ENCODE data around the gene ERP44.

DNA sequence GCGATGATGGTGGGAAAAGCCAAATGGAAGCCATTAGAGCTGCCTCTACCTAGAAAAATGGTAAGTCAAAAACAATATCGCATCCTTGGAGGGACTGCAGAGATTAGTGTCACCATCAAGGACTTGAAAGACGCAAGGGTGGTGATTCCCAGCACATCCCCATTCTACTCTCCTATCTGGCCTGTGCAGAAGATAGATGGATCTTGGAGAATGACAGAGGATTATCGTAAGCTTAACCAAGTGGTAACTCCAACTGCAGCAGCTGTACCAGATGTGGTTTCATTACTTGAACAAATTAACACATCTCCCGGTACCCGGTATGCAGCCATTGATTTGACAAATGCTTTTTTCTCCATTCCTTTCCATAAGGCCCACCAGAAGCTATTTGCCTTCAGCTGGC, 23.8 kb downstream of the ERP44 start:
- TF ChIP-seq, protein P1, sequence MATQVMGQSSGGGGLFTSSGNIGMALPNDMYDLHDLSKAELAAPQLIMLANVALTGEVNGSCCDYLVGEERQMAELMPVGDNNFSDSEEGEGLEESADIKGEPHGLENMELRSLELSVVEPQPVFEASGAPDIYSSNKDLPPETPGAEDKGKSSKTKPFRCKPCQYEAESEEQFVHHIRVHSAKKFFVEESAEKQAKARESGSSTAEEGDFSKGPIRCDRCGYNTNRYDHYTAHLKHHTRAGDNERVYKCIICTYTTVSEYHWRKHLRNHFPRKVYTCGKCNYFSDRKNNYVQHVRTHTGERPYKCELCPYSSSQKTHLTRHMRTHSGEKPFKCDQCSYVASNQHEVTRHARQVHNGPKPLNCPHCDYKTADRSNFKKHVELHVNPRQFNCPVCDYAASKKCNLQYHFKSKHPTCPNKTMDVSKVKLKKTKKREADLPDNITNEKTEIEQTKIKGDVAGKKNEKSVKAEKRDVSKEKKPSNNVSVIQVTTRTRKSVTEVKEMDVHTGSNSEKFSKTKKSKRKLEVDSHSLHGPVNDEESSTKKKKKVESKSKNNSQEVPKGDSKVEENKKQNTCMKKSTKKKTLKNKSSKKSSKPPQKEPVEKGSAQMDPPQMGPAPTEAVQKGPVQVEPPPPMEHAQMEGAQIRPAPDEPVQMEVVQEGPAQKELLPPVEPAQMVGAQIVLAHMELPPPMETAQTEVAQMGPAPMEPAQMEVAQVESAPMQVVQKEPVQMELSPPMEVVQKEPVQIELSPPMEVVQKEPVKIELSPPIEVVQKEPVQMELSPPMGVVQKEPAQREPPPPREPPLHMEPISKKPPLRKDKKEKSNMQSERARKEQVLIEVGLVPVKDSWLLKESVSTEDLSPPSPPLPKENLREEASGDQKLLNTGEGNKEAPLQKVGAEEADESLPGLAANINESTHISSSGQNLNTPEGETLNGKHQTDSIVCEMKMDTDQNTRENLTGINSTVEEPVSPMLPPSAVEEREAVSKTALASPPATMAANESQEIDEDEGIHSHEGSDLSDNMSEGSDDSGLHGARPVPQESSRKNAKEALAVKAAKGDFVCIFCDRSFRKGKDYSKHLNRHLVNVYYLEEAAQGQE (IDR thresholded peaks at IDR 0.05; ENCODE audit: low read depth) = no peak
- no peak for TF ChIP-seq RAD21 (IDR thresholded peaks at IDR 0.05; ENCODE audit: low read depth)
- TF ChIP-seq, protein P2, sequence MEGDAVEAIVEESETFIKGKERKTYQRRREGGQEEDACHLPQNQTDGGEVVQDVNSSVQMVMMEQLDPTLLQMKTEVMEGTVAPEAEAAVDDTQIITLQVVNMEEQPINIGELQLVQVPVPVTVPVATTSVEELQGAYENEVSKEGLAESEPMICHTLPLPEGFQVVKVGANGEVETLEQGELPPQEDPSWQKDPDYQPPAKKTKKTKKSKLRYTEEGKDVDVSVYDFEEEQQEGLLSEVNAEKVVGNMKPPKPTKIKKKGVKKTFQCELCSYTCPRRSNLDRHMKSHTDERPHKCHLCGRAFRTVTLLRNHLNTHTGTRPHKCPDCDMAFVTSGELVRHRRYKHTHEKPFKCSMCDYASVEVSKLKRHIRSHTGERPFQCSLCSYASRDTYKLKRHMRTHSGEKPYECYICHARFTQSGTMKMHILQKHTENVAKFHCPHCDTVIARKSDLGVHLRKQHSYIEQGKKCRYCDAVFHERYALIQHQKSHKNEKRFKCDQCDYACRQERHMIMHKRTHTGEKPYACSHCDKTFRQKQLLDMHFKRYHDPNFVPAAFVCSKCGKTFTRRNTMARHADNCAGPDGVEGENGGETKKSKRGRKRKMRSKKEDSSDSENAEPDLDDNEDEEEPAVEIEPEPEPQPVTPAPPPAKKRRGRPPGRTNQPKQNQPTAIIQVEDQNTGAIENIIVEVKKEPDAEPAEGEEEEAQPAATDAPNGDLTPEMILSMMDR (IDR thresholded peaks at IDR 0.05 in 2 of 3, conservative IDR thresholded peaks at IDR 0.05 in 1 of 3; ENCODE audit: borderline replicate concordance in 1 of 3, insufficient read depth in 1 of 3, low read depth in 2 of 3, low read length in 2 of 3) = no peak
- TF ChIP-seq POLR2AphosphoS5 (IDR thresholded peaks at IDR 0.05; ENCODE audit: low read depth, low read length) = no peak
- no peak for TF ChIP-seq POLR2A (IDR thresholded peaks at IDR 0.05; ENCODE audit: borderline replicate concordance, extremely low read depth, insufficient read depth, insufficient read length)
- TF ChIP-seq SP1 (IDR thresholded peaks at IDR 0.05; ENCODE audit: low read depth) = no peak
- TF ChIP-seq EZH2 (IDR thresholded peaks at IDR 0.05) = no peak
- TF ChIP-seq SIN3A (IDR thresholded peaks at IDR 0.05; ENCODE audit: low read depth) = no peak
- TF ChIP-seq CEBPB (IDR thresholded peaks at IDR 0.05; ENCODE audit: low read depth) = no peak

Measured in HCT116 (cell line).